Neural progenitor cell (in vitro differentiated cells): Measurements from ENCODE around the gene LCE3B. TPM values are rescaled to one million over a fixed set of nuclear protein-coding genes. Genes with fewer than 3 reads are reported as not detected.

Experiments used
- DNase-seq: peaks from one replicate; pipeline ENCODE4 v3.0.0-alpha.2; 2016; ENCODE audit warnings: low spot score
- H2AFZ ChIP-seq: fragments of 200-600 bp; sonication (generic); replicated peaks from 2 replicates; pipeline ENCODE4 v1.6.1; 2016; ENCODE audit warnings: antibody characterized with exemption
- H3F3A ChIP-seq: fragments of 200-600 bp; sonication (generic); 2 replicates; pipeline ENCODE4 v1.6.1; 2016; ENCODE audit warnings: antibody characterized with exemption, low read depth
- H3K27ac ChIP-seq: fragments of 200-600 bp; sonication (generic); 2 replicates; pipeline ENCODE4 v1.5.1; 2016; ENCODE audit warnings: mild to moderate bottlenecking
- H3K27me3 ChIP-seq: fragments of 200-600 bp; sonication (generic); 2 replicates; pipeline ENCODE4 v1.6.1; 2016; ENCODE audit warnings: mild to moderate bottlenecking, moderate library complexity
- H3K36me3 ChIP-seq: fragments of 200-600 bp; sonication (generic); 2 replicates; pipeline ENCODE4 v1.5.1; 2016
- H3K4me1 ChIP-seq: fragments of 200-600 bp; sonication (generic); 2 replicates; pipeline ENCODE4 v1.6.1; 2016; ENCODE audit warnings: mixed run types
- H3K4me2 ChIP-seq: fragments of 200-600 bp; sonication (generic); 2 replicates; pipeline ENCODE4 v1.6.1; 2016
- H3K4me3 ChIP-seq: fragments of 200-600 bp; sonication (generic); 2 replicates; pipeline ENCODE4 v1.5.1; 2016
- H3K79me2 ChIP-seq: fragments of 200-600 bp; sonication (generic); 2 replicates; pipeline ENCODE4 v1.6.1; 2016; ENCODE audit warnings: low read depth
- H3K9ac ChIP-seq: fragments of 200-600 bp; sonication (generic); 2 replicates; pipeline ENCODE4 v1.6.1; 2016
- H3K9me3 ChIP-seq: fragments of 200-600 bp; sonication (generic); 2 replicates; pipeline ENCODE4 v1.5.1; 2016; ENCODE audit warnings: low read depth
- H4K20me1 ChIP-seq: fragments of 200-600 bp; sonication (generic); 2 replicates; pipeline ENCODE4 v1.6.1; 2016; ENCODE audit warnings: low read depth
- H3K27ac Mint-ChIP-seq: 3 replicates; pipeline ENCODE4 v1.8.0; 2021; ENCODE audit warnings: mixed read lengths
- H3K27me3 Mint-ChIP-seq: 2 replicates; pipeline ENCODE4 v1.8.0; 2022; ENCODE audit warnings: low read depth, mild to moderate bottlenecking, inconsistent platforms, moderate library complexity, mixed read lengths; ENCODE audit not compliant: insufficient read depth
- H3K36me3 Mint-ChIP-seq: 3 replicates; pipeline ENCODE4 v1.8.0; 2021; ENCODE audit warnings: mixed read lengths
- H3K4me1 Mint-ChIP-seq: 3 replicates; pipeline ENCODE4 v1.8.0; 2021; ENCODE audit warnings: mixed read lengths
- H3K4me3 Mint-ChIP-seq: 3 replicates; pipeline ENCODE4 v1.8.0; 2021; ENCODE audit warnings: mild to moderate bottlenecking, moderate library complexity, mixed read lengths
- H3K9me3 Mint-ChIP-seq: 3 replicates; pipeline ENCODE4 v1.8.0; 2020; ENCODE audit warnings: mixed read lengths
- CTCF ChIP-seq: fragments of 200-600 bp; sonication (generic); IDR thresholded peaks from 2 replicates; pipeline ENCODE4 v1.5.1; 2017; ENCODE audit warnings: antibody characterized with exemption, mild to moderate bottlenecking
- EZH2 ChIP-seq: fragments of 200-600 bp; sonication (generic); IDR thresholded peaks from 2 replicates; pipeline ENCODE4 v1.6.1; 2017; ENCODE audit warnings: antibody characterized with exemption, mild to moderate bottlenecking, moderate library complexity
- EZH2phosphoT487 ChIP-seq: fragments of 200-600 bp; sonication (generic); IDR thresholded peaks from 2 replicates; pipeline ENCODE4 v1.6.1; 2017; ENCODE audit warnings: antibody characterized with exemption
- total RNA-seq: library from RNA; depleted of rRNA; stranded (reverse); fragments of >200 nt; gene quantifications from 2 replicates; pipeline ENCODE4 v1.2.3, GENCODE V29; 2015; ENCODE audit warnings: low replicate concordance

The LCE3B gene
- total RNA-seq, 1 donor from 2014 or later: not detected

GRCh38 chr1:152626744-152627143, 13.1 kb downstream of the LCE3B start:
- Mint-ChIP-seq H3K27me3 (peaks cover 6% of the 10 kb centered on the region), H3K27ac (no peak overlapping the region), H3K9me3 (peaks cover 47% of the 10 kb centered on the region), H3K4me1 (no peaks in the 10 kb centered on the region), H3K36me3 (no peaks in the 10 kb centered on the region), H3K4me3 (no peak overlapping the region)
- DNase-seq: no peak
- H3K4me2 ChIP-seq: no peak overlapping the region
- no peak overlapping the region for H3K27ac ChIP-seq
- H3K27me3 ChIP-seq: no peaks in the 10 kb centered on the region
- H3K79me2 ChIP-seq: no peaks in the 10 kb centered on the region
- no peak overlapping the region for H3K9ac ChIP-seq
- no peaks in the 10 kb centered on the region for H3K4me1 ChIP-seq
- H2AFZ ChIP-seq: no peak overlapping the region
- no peaks in the 10 kb centered on the region for H3F3A ChIP-seq
- H3K36me3 ChIP-seq: no peaks in the 10 kb centered on the region
- no peaks in the 10 kb centered on the region for H4K20me1 ChIP-seq
- TF ChIP-seq EZH2: no peak
- TF ChIP-seq EZH2phosphoT487: no peak
- TF ChIP-seq CTCF: no peak
- peaks cover 21% of the 10 kb centered on the region for H3K9me3 ChIP-seq
- no peak overlapping the region for H3K4me3 ChIP-seq

GRCh38 chr1:152630596-152630995, 17.0 kb downstream of the LCE3B start:
- no peak for TF ChIP-seq EZH2phosphoT487
- no peak for TF ChIP-seq EZH2
- no peak for TF ChIP-seq CTCF

DNA sequence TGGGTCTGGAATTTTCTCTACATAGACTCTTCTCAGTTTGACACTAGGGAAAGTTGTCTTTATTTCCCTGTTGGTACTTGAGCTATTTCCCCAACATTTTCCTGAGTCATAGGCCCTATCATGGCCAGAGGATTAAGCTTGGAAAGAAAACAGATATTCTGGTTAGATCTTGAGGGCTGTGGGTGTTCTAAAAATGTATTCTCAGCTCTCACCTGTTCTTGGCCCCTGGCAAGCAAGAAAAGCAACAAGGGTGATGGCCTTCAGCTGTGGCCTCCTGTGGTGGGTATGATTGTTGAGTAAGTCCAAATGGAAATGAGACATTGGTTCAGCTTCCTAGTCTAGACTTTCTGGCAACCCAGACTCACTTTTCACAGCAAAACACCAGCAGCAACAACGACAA, 26.7 kb downstream of the LCE3B start:
- no peak overlapping the region for H2AFZ ChIP-seq
- peaks cover 32% of the 10 kb centered on the region for H3K9me3 ChIP-seq
- no peaks in the 10 kb centered on the region for H3K36me3 ChIP-seq
- H3K4me2 ChIP-seq: no peak overlapping the region
- Mint-ChIP-seq H3K36me3 (no peaks in the 10 kb centered on the region), H3K9me3 (peaks cover 9% of the 10 kb centered on the region), H3K27ac (no peak overlapping the region), H3K4me3 (no peak overlapping the region), H3K27me3 (no peaks in the 10 kb centered on the region), H3K4me1 (no peaks in the 10 kb centered on the region)
- no peak overlapping the region for H3K4me3 ChIP-seq
- TF ChIP-seq CTCF: no peak
- no peak for TF ChIP-seq EZH2phosphoT487
- no peak for TF ChIP-seq EZH2
- H4K20me1 ChIP-seq: no peaks in the 10 kb centered on the region
- no peaks in the 10 kb centered on the region for H3K27me3 ChIP-seq
- no peaks in the 10 kb centered on the region for H3K79me2 ChIP-seq
- no peaks in the 10 kb centered on the region for H3F3A ChIP-seq
- no peak for DNase-seq
- H3K4me1 ChIP-seq: no peaks in the 10 kb centered on the region
- no peak overlapping the region for H3K9ac ChIP-seq
- H3K27ac ChIP-seq: no peak overlapping the region

More at GRCh38 chr1:152630596-152630995, 17.0 kb downstream of the LCE3B start:
- Mint-ChIP-seq H3K27me3 (peaks cover 2% of the 10 kb centered on the region), H3K4me1 (no peaks in the 10 kb centered on the region), H3K27ac (no peak overlapping the region), H3K9me3 (peaks cover 37% of the 10 kb centered on the region), H3K4me3 (no peak overlapping the region), H3K36me3 (no peaks in the 10 kb centered on the region)
- no peak overlapping the region for H2AFZ ChIP-seq
- peaks cover 41% of the 10 kb centered on the region for H3K9me3 ChIP-seq
- no peaks in the 10 kb centered on the region for H3K79me2 ChIP-seq
- H3F3A ChIP-seq: no peaks in the 10 kb centered on the region
- no peak for DNase-seq
- H3K4me2 ChIP-seq: no peak overlapping the region
- H3K27ac ChIP-seq: no peak overlapping the region
- no peak overlapping the region for H3K9ac ChIP-seq
- H4K20me1 ChIP-seq: no peaks in the 10 kb centered on the region
- H3K36me3 ChIP-seq: no peaks in the 10 kb centered on the region
- H3K4me1 ChIP-seq: no peaks in the 10 kb centered on the region
- no peaks in the 10 kb centered on the region for H3K27me3 ChIP-seq
- H3K4me3 ChIP-seq: no peak overlapping the region
